AG04450 (cell line): Measurements from ENCODE around the gene NLRP6. TPM values are rescaled to one million over a fixed set of nuclear protein-coding genes. Genes with fewer than 3 reads are reported as not detected.

Experiments
- CTCF ChIA-PET: fragments of 300-600, 350-600 bp; formaldehyde crosslinking; extraction: SDS; loops from one replicate; lab custom pipeline; 2022; ENCODE audit warnings: antibody characterized with exemption, inconsistent platforms; lab: Charles Lee
- POLR2A ChIA-PET: fragments of 350-600 bp; formaldehyde crosslinking; extraction: SDS; loops from one replicate; lab custom pipeline; 2021; ENCODE audit warnings: antibody characterized with exemption, inconsistent platforms; lab: Yijun Ruan, JAX
- DNase-seq: peaks from one replicate; pipeline ENCODE4 v3.0.0-alpha.2; 2011; ENCODE audit warnings: low read depth, low spot score
- H3K27ac ChIP-seq: one replicate; pipeline ENCODE4 v1.5.1; 2012; ENCODE audit warnings: low read depth, low read length, control low read depth
- H3K27me3 ChIP-seq: one replicate; pipeline ENCODE4 v1.6.0; 2012; ENCODE audit warnings: low read length; ENCODE audit not compliant: control insufficient read depth, insufficient read depth
- H3K4me3 ChIP-seq: 2 replicates; pipeline ENCODE4 v1.5.1; 2011; ENCODE audit warnings: mild to moderate bottlenecking, low read depth, low read length, control low read depth
- H3K9me3 ChIP-seq: 2 replicates; pipeline ENCODE4 v1.5.1; 2012; ENCODE audit warnings: low read length; ENCODE audit not compliant: control insufficient read depth, insufficient read depth
- polyA plus RNA-seq: library from polyadenylated mRNA; depleted of rRNA; stranded (reverse); fragments of >200 nt; gene quantifications from 2 replicates; pipeline ENCODE4 v1.2.3, GENCODE V29; 2011
- TF ChIP-seq, protein P1 (sequence below): IDR thresholded peaks from 2 replicates; pipeline ENCODE4 v1.5.1; 2011; ENCODE audit warnings: low read depth, low read length, control low read depth, inconsistent platforms

NLRP6 gene
- polyA plus RNA-seq, 1 experiment, result not detected

GRCh38 chr11:255816-256215 lies 22.4 kb upstream of the NLRP6 start:
- ChIA-PET CTCF (interaction anchor here (0.7 to 1.5 kb wide), 3 partner anchors 49 to 193 kb away, joined by 3 read pairs; no protein-coding TSS in a partner anchor), POLR2A (no interaction called here)
- Histone ChIP-seq H3K4me3 (no peak overlapping the region), H3K9me3 (no peaks in the 10 kb centered on the region), H3K27me3 (peaks cover 9% of the 10 kb centered on the region), H3K27ac (no peak overlapping the region)
- TF ChIP-seq, protein P1, sequence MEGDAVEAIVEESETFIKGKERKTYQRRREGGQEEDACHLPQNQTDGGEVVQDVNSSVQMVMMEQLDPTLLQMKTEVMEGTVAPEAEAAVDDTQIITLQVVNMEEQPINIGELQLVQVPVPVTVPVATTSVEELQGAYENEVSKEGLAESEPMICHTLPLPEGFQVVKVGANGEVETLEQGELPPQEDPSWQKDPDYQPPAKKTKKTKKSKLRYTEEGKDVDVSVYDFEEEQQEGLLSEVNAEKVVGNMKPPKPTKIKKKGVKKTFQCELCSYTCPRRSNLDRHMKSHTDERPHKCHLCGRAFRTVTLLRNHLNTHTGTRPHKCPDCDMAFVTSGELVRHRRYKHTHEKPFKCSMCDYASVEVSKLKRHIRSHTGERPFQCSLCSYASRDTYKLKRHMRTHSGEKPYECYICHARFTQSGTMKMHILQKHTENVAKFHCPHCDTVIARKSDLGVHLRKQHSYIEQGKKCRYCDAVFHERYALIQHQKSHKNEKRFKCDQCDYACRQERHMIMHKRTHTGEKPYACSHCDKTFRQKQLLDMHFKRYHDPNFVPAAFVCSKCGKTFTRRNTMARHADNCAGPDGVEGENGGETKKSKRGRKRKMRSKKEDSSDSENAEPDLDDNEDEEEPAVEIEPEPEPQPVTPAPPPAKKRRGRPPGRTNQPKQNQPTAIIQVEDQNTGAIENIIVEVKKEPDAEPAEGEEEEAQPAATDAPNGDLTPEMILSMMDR, result no peak
- DNase-seq, result no peak

DNA sequence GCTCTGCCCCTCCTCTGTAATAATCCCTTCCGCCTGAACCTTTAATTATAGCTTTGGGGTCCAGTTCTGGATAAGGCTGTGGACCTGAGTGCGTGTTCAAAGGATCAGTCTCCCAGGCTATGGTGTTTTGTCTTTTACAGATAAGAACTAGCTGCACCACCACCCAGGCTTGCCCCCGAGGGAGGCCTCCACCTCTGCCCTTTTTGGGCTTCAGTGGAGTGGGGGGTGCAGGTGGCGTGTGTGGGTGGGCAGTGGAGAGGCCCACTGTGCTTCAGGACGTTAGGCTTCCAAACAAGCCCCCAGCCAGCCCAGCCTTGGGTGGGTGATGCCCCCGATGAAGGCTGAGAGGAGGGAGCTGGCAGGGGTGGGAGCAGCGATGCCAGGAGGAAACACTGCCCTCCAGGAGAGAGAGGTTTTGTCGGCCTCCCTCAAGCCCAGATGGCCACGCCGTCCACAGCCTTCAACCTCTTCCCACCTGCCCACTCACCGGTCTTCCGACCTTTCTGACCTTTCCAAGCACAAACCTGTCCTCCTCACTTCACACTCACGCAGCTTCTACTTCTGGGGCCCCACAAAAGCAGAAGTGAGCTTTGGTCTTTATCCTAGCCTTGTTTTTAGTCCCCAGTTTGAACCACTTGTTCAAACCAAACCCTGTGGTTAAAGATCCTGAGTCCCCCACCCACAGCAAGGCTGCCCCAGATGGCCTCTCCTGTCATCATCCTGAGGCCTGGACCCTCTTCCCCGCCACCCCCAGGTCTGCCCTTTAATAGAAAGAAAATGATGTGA lies 21.1 kb upstream of the NLRP6 start:
- TF ChIP-seq, protein P1, result no peak

GRCh38 chr11:257766-258493 lies 20.3 kb upstream of the NLRP6 start:
- TF ChIP-seq, protein P1, result no peak
- H3K4me3 ChIP-seq, result no peak overlapping the region
- H3K27me3 ChIP-seq, result peaks cover 9% of the 10 kb centered on the region
- no peak for DNase-seq
- no peak overlapping the region for H3K27ac ChIP-seq
- no peaks in the 10 kb centered on the region for H3K9me3 ChIP-seq
- ChIA-PET CTCF (no interaction called here), POLR2A (no interaction called here)

More for the DNA sequence above, 21.1 kb upstream of the NLRP6 start:
- Histone ChIP-seq H3K27me3 (peaks cover 9% of the 10 kb centered on the region), H3K9me3 (no peaks in the 10 kb centered on the region), H3K4me3 (no peak overlapping the region), H3K27ac (no peak overlapping the region)
- POLR2A ChIA-PET, result no interaction called here
- CTCF ChIA-PET, result no interaction called here
- no peak for DNase-seq

DNA sequence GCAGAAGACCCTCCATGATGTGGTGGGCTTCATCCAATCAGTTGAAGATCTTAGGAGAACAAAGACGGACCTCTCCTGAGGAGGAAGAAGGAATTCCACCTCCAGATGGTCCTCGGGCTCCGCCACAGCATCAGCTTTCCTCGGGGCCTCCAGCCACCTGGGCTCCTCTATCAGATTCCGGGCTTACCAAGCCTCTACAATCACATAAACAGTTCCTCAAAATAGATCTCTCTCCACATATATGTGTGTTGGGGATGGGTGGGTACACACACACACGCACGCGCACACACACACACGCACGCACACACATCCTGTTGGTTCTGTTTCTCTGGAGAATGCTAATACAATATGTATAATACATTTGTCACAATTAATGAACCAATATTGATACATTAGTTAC lies 18.8 kb upstream of the NLRP6 start:
- POLR2A ChIA-PET, result no interaction called here
- TF ChIP-seq, protein P1, result no peak
- H3K27me3 ChIP-seq, result peaks cover 9% of the 10 kb centered on the region
- H3K4me3 ChIP-seq, result no peak overlapping the region
- no peak for DNase-seq
- no peaks in the 10 kb centered on the region for H3K9me3 ChIP-seq
- CTCF ChIA-PET, result interaction anchor here (1.6 kb wide), 1 partner anchor 8 kb away, joined by 5 read pairs; no protein-coding TSS in a partner anchor
- no peak overlapping the region for H3K27ac ChIP-seq

DNA sequence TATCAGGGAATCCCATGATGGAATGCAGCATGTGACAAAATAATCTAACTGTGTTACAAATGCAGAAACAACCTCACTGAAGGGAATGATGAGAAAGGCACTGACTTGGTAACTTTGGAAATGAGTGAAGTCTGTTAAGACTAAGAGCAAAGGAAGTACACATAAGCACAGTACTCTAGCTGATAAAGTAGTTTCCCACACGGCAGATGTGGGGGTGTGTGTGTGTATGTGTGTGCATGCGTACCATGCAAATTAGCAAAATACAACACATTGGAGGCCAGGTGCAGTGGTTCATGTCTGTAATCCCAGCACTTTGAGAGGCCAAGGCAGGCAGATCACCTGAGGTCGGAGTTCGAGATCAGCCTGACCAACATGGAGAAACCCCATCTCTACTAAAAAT lies 16.6 kb upstream of the NLRP6 start:
- Histone ChIP-seq H3K9me3 (peaks cover 4% of the 10 kb centered on the region; the same call in 1 of the 2 replicates), H3K27me3 (peaks cover 9% of the 10 kb centered on the region), H3K4me3 (no peak overlapping the region), H3K27ac (no peak overlapping the region)
- ChIA-PET CTCF (no interaction called here), POLR2A (no interaction called here)
- no peak for DNase-seq
- TF ChIP-seq, protein P1, result no peak
